Colonic mucosa (tissue), 4 donors: ENCODE results near the gene ZFP91. TPM values are rescaled to one million over a fixed set of nuclear protein-coding genes. Genes with fewer than 3 reads are reported as not detected.

ENCODE experiments used
- DNase-seq: peaks from one replicate; pipeline ENCODE4 v3.0.0-alpha.2; 2020
- H3K27ac ChIP-seq: fragments of 200-600 bp; one replicate; pipeline ENCODE4 v1.8.0; 2021
- H3K27me3 ChIP-seq: fragments of 200-600 bp; one replicate; pipeline ENCODE4 v1.8.0; 2021
- H3K36me3 ChIP-seq: fragments of 200-600 bp; one replicate; pipeline ENCODE4 v1.8.0; 2021
- H3K4me1 ChIP-seq: fragments of 200-600 bp; one replicate; pipeline ENCODE4 v1.8.0; 2021; ENCODE audit warnings: mild to moderate bottlenecking
- H3K4me3 ChIP-seq: fragments of 200-600 bp; one replicate; pipeline ENCODE4 v1.8.0; 2021
- H3K9ac ChIP-seq, 2 donors: one replicate each; pipeline ENCODE4 v1.7.0; 2013; ENCODE audit warnings: control low read depth in 2 of 2, low read depth in 2 of 2, low read length in 2 of 2
- H3K9me3 ChIP-seq: fragments of 200-600 bp; one replicate; pipeline ENCODE4 v1.8.0; 2021
- CTCF ChIP-seq: fragments of 200-600 bp; IDR thresholded peaks from one replicate; pipeline ENCODE4 v1.8.0; 2022; ENCODE audit warnings: antibody characterized with exemption, mild to moderate bottlenecking
- intact Hi-C: fragments of 100-400 bp; cut with DNase I; formaldehyde crosslinking; loops from one replicate; pipeline ENCODE4 v1.14.1; 2022
- total RNA-seq, 2 donors: library from RNA; stranded (reverse); fragmentation: NEBNext Ultra II Directional in 1 of 2; extraction: Animal tissue kit (Norgen Biotek cat#: 25700) in 1 of 2; gene quantifications; one replicate each; pipeline ENCODE4 v1.2.1, GENCODE V29; 2021
- donor health status: healthy.
- donor health status: DM: no; HTN: no; CAD: no.
- donor health status: DM: no; HTN: no; CAD: no.

The ZFP91 gene
- total RNA-seq, 2 donors from 2014 or later: 60.9 to 92.0 TPM

DNA sequence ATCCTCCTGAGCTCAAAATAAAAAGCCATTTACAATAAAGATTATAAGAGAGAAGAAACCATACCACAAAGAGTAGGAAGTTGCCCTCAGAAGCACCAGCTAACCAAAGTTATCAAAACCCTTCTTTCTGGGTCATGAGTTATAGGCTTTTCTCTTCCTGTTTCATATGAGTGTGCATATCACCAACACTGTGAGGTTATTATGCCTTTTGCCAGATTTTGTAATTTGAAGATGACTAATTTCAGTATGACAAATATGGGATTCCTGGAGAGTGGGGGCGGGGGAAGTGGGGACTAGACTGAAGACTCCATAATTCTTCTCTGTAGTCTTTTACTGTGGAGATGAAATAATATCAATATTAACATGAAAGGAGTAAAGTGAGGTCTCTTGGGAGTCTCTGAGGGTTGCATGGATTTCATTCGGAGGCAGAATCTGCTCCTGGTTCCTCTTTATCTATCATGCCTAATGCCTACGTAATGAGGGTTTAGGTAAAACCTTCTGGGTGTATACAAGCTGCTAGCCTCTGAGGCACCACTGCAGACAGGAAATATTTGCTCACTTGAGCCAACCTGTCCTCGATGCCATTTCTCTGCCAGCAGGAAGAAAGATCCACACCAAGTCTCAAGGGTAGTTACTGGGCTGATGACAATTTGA lies 5.3 kb upstream of the ZFP91 start:
- peaks cover 6% of the 10 kb centered on the region for H3K4me1 ChIP-seq
- peak overlapping the region in 1 of 2 donors; percentile 16 for H3K9ac ChIP-seq
- no peaks in the 10 kb centered on the region for H3K27me3 ChIP-seq
- peak overlapping the region; percentile 100 for H3K27ac ChIP-seq
- TF ChIP-seq CTCF: no peak
- no peaks in the 10 kb centered on the region for H3K36me3 ChIP-seq
- H3K4me3 ChIP-seq: peak overlapping the region; percentile 3
- peak; percentile 53 for DNase-seq
- H3K9me3 ChIP-seq: no peaks in the 10 kb centered on the region
- intact Hi-C loops: loop anchor here (10.0 kb wide), 2 partner anchors 51 to 101 kb away; partner anchors contain the start of gene CNTF

GRCh38 chr11:58574881-58575280 lies 4.0 kb upstream of the ZFP91 start:
- Histone ChIP-seq H3K27ac (peak overlapping the region; percentile 100), H3K4me1 (peaks cover 6% of the 10 kb centered on the region), H3K4me3 (peak overlapping the region; percentile 12), H3K27me3 (no peaks in the 10 kb centered on the region), H3K9ac (no peak overlapping the region), H3K36me3 (no peaks in the 10 kb centered on the region), H3K9me3 (no peaks in the 10 kb centered on the region)
- intact Hi-C loops: loop anchor here (10.0 kb wide), 2 partner anchors 50 to 100 kb away; partner anchors contain the start of gene CNTF
- TF ChIP-seq CTCF: no peak
- DNase-seq: no peak

DNA sequence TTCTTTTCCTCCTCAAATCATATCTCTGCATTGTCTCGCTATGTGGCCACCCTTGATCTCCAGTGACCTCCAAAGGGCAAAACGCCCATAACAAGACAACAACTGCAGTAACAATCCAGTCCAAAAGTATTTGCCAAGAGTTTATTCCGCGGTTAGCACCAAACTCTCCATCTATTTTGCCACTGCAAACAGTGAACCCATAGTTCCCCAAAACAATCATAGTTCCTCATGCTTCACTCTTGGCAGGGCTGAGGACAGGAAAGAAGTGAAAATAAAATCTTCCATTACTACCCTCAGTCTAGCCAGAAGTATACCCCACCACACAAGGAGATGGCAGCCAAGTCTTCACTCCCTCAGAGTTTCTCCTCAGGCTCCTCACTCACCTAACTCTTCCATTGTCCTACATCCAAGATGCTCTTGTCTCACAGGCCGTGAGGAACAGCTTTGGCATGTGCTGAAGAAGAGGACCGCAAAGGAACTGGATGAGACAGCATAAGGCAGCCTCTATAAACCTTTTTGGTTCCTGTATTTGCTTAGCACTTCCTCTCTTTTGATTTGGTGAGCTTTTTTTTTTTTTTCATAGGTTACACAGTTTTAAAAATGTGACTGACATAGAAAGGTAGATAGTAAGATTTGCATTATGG lies 3.4 kb upstream of the ZFP91 start, which contains the start of gene LPXN:
Gene LPXN, minus strand, starts transcription at position 480 of the 644 bp plus-strand sequence. Its CDS starts 84 bp downstream, at position 396.
- Histone ChIP-seq H3K27me3 (no peaks in the 10 kb centered on the region), H3K27ac (peak within 1 kb of the TSS; percentile 100), H3K36me3 (no peaks in the 10 kb centered on the region), H3K4me3 (peak within 1 kb of the TSS; percentile 89), H3K4me1 (peaks cover 6% of the 10 kb centered on the region), H3K9me3 (no peaks in the 10 kb centered on the region), H3K9ac (peak within 1 kb of the TSS in 1 of 2 donors; percentile 99)
- no peak for TF ChIP-seq CTCF
- intact Hi-C loops: loop anchor here (10.0 kb wide), 2 partner anchors 49 to 99 kb away; partner anchors contain the start of gene CNTF
- DNase-seq: no peak

DNA sequence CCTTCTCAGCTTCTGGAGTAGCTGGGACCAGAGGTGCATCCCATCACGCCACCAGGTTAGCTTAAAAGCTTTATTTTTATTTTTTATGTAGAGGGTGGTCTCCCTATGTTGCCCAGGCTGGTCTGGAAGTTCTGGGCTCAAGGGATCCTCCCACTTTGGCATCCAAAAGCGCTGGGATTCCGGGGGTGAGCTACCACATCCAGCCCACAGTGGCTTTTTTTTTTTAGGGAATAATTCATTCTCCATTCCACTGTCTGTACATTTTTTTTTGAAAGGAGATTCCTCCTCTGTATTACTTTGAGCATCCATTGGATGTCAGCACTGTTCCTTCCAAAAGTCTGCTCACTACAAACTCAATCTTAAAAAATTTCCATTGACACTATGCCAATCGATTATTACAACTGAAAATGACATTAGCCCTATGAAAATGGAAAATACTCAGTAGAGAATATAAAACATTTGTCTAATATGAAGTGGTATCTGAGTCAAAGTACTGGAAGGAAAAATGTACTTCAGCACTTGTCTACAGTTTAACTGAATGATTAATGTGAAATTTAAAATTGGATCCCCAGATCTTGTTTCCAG lies 1.9 kb upstream of the ZFP91 start:
- Histone ChIP-seq H3K27ac (peak overlapping the region; percentile 100), H3K9me3 (no peaks in the 10 kb centered on the region), H3K36me3 (no peaks in the 10 kb centered on the region), H3K4me1 (peaks cover 13% of the 10 kb centered on the region), H3K4me3 (peak overlapping the region; percentile 89), H3K27me3 (no peaks in the 10 kb centered on the region), H3K9ac (peak overlapping the region; percentile 76 to 99)
- TF ChIP-seq CTCF: peak; percentile 47
- no peak for DNase-seq
- intact Hi-C loops: loop anchor here (10.0 kb wide), 2 partner anchors 48 to 98 kb away; partner anchors contain the start of gene CNTF

DNA sequence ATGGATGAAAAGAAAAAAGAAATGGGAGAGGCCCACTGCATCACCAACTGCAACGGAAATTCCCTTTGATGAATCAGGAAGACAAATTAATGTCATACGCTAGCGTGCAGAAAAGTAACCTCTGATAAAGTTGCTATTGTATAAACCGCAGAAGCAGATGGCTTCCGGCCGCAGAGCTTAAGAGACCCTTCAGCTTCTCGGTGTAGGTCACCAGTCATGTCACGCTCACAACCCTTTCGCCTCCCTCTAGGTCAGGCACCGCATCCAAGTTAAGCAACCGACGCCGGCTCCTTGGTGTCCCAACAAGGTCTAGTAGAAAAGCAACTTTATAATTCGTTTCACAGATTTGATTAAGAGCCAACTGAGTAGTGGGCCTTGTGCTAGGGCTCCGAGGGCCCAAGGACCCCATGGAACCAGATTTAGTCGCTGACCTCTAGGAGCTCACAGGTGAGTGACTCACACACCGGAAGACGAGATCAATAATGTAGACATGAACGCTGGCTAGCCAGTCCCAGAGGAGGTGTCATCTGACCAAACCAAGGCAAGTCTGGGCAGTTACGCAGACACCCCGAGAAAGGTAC lies 1.2 kb upstream of the ZFP91 start:
- H3K4me3 ChIP-seq: peak overlapping the region; percentile 89
- peak overlapping the region; percentile 76 to 99 for H3K9ac ChIP-seq
- no peaks in the 10 kb centered on the region for H3K36me3 ChIP-seq
- no peaks in the 10 kb centered on the region for H3K27me3 ChIP-seq
- H3K27ac ChIP-seq: peak overlapping the region; percentile 100
- H3K4me1 ChIP-seq: peaks cover 15% of the 10 kb centered on the region
- peak; percentile 68 for DNase-seq
- intact Hi-C loops: loop anchor here (10.0 kb wide), 2 partner anchors 47 to 97 kb away; partner anchors contain the start of gene CNTF
- H3K9me3 ChIP-seq: no peaks in the 10 kb centered on the region
- no peak for TF ChIP-seq CTCF
